GM12865 (cell line): ENCODE measurements around the gene FMO4.
"Not testable (repeated sequence)": the region's sequence is repeated elsewhere in the genome, so short reads cannot be mapped to it uniquely, and the experiment has no call there.

ENCODE experiments used
- DNase-seq: peaks from one replicate; pipeline ENCODE4 v3.0.0; 2010; ENCODE audit warnings: low read depth
- H3K4me3 ChIP-seq: 2 replicates; pipeline ENCODE4 v1.5.1; 2011; ENCODE audit warnings: mild to moderate bottlenecking, low read depth, low read length, control low read depth
- TF ChIP-seq, protein P1 (sequence below): IDR thresholded peaks from 2 replicates; pipeline ENCODE4 v1.5.1; 2011; ENCODE audit warnings: low read length, control low read depth, low read depth, inconsistent platforms; ENCODE audit not compliant: insufficient read depth; ENCODE audit errors: missing control alignments

FMO4 gene

DNA sequence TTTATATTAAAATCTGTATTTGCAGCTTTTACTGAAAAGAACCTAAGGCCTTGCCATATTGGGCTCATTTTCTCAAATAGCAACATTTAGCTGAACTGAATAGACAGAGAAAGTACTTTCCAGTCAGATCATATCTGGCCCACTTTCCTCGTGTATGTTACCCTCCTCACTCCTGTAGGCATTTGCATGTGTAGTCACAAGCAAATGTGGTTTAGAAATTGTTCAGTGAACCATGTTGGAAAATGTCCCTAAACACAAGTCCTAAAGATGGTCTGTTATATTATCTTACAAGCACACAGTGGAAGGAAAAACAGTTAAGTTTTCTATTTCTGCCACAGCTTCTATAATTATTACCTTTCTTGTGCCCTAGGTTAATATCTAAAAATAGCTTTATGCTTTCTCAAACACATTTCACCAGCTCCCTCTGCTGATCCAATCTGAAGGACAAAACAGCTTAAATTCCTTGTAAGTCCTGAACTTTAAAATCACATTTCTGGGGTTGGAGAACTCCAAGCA is 606 bp upstream of the FMO4 start:
- H3K4me3 ChIP-seq = peak overlapping the region; percentile 5; the same call in 1 of the 2 replicates
- TF ChIP-seq, protein P1, sequence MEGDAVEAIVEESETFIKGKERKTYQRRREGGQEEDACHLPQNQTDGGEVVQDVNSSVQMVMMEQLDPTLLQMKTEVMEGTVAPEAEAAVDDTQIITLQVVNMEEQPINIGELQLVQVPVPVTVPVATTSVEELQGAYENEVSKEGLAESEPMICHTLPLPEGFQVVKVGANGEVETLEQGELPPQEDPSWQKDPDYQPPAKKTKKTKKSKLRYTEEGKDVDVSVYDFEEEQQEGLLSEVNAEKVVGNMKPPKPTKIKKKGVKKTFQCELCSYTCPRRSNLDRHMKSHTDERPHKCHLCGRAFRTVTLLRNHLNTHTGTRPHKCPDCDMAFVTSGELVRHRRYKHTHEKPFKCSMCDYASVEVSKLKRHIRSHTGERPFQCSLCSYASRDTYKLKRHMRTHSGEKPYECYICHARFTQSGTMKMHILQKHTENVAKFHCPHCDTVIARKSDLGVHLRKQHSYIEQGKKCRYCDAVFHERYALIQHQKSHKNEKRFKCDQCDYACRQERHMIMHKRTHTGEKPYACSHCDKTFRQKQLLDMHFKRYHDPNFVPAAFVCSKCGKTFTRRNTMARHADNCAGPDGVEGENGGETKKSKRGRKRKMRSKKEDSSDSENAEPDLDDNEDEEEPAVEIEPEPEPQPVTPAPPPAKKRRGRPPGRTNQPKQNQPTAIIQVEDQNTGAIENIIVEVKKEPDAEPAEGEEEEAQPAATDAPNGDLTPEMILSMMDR = no peak
- DNase-seq = peak; percentile 46

DNA sequence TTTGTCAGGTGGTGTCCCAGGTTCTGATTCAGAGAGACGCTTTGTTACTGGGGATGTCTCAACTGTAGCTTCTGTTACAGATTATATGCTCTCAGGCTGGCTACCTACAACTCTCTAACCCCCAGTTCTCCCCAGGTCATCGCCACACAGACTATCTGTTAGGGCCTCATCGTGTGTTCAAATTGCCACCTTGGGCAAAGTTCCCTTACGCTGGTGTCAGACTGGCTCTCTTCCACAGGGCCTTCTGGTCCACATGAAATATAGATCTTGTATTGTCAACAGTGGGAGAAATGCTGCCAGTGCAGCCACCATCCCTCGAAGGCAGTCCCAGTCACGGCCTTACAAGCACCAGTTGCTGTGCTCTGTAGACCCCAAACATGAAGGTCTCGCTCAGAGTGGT is 15.3 kb downstream of the FMO4 start:
- no peak overlapping the region for H3K4me3 ChIP-seq
- TF ChIP-seq, protein P1 = no peak
- no peak for DNase-seq

DNA sequence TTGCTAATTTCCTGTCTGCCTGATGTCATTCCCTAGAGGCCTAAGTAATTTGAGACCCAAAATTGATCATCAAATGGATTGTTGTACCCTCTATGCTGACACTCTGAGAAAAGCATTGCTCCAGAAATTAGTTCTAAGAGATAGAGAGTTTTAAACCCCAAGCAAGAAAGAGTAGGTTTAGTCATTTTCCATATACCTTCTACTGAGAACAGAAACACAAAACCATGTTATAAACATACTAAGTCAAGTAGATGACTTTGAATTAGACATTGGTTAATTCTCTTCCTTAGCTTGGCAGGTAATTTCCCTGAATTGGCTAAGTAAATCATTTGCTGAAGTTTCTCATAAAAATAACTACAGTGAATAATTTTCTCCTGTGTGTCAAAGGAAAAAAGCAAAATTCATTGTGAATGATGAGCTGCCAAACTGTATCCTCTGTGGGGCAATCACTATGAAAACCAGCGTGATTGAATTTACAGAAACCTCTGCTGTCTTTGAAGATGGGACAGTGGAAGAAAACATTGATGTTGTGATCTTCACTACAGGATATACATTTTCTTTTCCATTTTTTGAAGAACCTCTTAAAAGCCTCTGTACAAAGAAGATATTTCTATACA is 20.1 kb downstream of the FMO4 start:
- no peak for DNase-seq
- TF ChIP-seq, protein P1 = no peak
- no peak overlapping the region for H3K4me3 ChIP-seq

DNA sequence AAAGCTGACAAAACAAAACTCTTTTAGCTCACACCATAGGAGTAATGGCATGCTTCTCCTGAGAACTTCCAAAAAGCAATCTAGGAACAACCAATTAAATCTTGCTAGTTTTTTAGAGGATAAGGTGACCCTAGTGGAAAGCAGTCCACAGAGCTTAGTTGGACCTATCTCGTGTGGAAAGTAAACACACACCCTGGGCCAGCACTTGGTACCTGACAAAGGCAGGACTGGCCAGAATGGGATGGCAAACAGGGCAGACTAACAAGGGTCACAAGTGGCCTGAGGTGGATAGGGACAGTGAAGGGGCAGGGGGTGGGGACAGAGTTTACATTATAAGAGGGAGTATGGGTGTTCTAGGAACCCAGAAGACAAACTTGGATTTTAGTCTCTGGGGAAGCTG is 22.0 kb downstream of the FMO4 start:
- DNase-seq = no peak
- TF ChIP-seq, protein P1 = no peak
- no peak overlapping the region for H3K4me3 ChIP-seq

DNA sequence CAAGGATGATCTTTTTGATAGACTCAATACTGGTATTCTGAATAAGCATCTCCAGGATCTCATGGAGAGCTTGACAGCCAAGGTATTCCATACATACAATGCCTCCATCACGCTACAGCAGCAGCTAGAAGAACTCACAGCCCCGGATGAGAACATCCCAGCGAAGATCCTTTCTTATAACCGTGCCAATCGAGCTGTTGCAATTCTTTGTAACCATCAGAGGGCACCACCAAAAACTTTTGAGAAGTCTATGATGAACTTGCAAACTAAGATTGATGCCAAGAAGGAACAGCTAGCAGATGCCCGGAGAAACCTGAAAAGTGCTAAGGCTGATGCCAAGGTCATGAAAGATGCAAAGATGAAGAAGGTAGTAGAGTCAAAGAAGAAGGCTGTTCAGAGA is 25.4 kb downstream of the FMO4 start:
- not testable (repeated sequence) for H3K4me3 ChIP-seq, DNase-seq

DNA sequence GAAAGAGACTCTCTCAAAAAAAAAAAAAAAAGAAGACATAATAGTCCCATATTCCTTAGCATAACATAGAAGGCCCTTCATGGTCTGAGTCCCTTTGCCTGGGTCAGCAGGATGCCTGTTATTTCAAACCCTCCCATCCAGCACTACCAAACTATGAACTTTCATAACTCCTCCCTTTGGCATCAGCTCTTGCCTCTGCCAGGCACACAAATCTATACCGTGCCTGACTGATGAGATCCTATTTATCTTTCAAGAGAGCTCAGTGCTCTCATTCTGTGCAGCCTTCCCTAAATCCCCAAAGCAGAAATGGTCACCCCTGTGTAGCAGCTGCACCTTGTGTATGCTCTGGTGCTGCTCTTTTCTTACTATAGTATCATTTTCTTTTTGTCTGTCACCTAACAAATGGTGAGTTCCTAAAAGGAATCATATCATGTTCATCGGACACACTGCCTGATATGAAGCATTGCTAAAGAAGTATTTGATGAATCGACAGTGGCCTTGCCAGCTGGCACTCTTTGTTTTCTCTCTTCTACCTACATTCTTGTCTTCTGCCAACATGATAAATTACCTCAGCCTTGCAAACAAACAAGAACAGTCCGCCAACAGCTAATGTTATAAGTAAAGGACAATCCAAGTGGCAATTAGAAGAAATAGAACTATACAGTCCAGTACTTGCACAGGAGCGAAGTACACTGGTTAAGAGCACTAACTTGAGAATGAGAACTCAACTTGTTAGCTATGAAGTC is 29.9 kb downstream of the FMO4 start:
- no peak for DNase-seq
- TF ChIP-seq, protein P1 = no peak
- H3K4me3 ChIP-seq = no peak overlapping the region

DNA sequence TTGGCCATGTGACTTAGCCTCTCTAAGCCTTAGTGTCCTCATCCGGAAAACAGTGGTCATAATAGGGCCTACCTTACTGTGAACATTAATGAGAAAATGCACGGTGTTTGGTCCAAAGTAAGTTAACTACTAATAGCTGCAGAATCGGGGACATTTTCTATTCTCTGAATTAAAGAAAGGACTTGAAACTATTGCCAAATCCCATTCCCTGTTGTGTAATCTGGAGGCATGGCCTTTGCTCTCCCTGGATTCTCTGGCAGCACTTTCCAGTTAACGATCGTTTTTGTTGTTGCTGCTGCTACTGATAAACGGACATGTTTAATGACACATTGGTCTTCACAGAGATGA is 30.5 kb downstream of the FMO4 start:
- no peak for DNase-seq
- no peak overlapping the region for H3K4me3 ChIP-seq
- TF ChIP-seq, protein P1 = no peak
